Measurements from ENCODE around the gene STAP1. TPM values are rescaled to one million over a fixed set of nuclear protein-coding genes. Genes with fewer than 3 reads are reported as not detected.

Gene STAP1
- total and polyA plus RNA-seq, 2 of the 8 experiments (the other 6 are each of a cell fraction or from before 2014, with no cell fraction given), result not detected

GRCh38 chr4:67556436-67556835, 2.1 kb upstream of the STAP1 start (continued):
- TF ChIP-seq SRF (IDR thresholded peaks at IDR 0.05; ENCODE audit: low read depth, low read length), result no peak
- no peak for TF ChIP-seq CHD2 (IDR thresholded peaks at IDR 0.05; ENCODE audit: low read length)
- TF ChIP-seq POLR2AphosphoS5 (IDR thresholded peaks at IDR 0.05; ENCODE audit: low read depth, low read length), result no peak
- TF ChIP-seq CREB1 (IDR thresholded peaks at IDR 0.05), result no peak

Data from H1 (cell line).